ENCODE data around the gene KCNT1. TPM values are rescaled to one million over a fixed set of nuclear protein-coding genes. Genes with fewer than 3 reads are reported as not detected.

The KCNT1 gene
- total RNA-seq, 1 experiment from 2014 or later = 0.09 TPM

- Mint-ChIP-seq H3K27me3 (ENCODE audit: insufficient read depth, unreplicated experiment) (peaks cover 11% of the 10 kb centered on the region), H3K4me1 (ENCODE audit: low read depth, unreplicated experiment) (no peaks in the 10 kb centered on the region), H3K4me3 (ENCODE audit: unreplicated experiment) (no peak overlapping the region), H3K36me3 (ENCODE audit: insufficient read depth, unreplicated experiment) (no peaks in the 10 kb centered on the region), H3K27ac (ENCODE audit: unreplicated experiment) (no peak overlapping the region), H3K9me3 (ENCODE audit: unreplicated experiment) (no peaks in the 10 kb centered on the region)
- no TSS peak for BruUV-seq (replicated peaks)
- H3K4me3 ChIP-seq (ENCODE audit: low read depth, low read length) = no peak overlapping the region
- H3K4me1 ChIP-seq = no peaks in the 10 kb centered on the region
- H3K27me3 ChIP-seq (replicated peaks; ENCODE audit: control insufficient read depth, insufficient read depth, low read length) = no peaks in the 10 kb centered on the region; the same call in 1 of the 2 replicates
- no peak for TF ChIP-seq CTCF (IDR thresholded peaks at IDR 0.05; ENCODE audit: insufficient read depth in 1 of 2, low read depth in 1 of 2, low read length in 1 of 2, severe bottlenecking in 1 of 2, unreplicated experiment in 1 of 2)
- H3K36me3 ChIP-seq (ENCODE audit: control insufficient read depth, insufficient read depth, low read length) = no peaks in the 10 kb centered on the region
- ChIA-PET CTCF (interaction anchor here (0.7 kb wide), 1 partner anchor 37 kb away, joined by 3 read pairs; no protein-coding TSS in a partner anchor), POLR2A (no interaction called here)
- intact Hi-C loops (cut with micrococcal nuclease; ENCODE audit: unreplicated experiment) = no loop called here
- no peaks in the 10 kb centered on the region for H3K9me3 ChIP-seq
- DNase-seq = no peak
Observed at GRCh38 chr9:135752281-135753204, 50.6 kb downstream of the KCNT1 start.

- H3K27me3 Mint-ChIP-seq (ENCODE audit: insufficient read depth, unreplicated experiment) = peaks cover 11% of the 10 kb centered on the region
- POLR2A ChIA-PET = no interaction called here
- intact Hi-C loops (cut with micrococcal nuclease; ENCODE audit: unreplicated experiment) = no loop called here
- Histone ChIP-seq H3K9me3 (no peaks in the 10 kb centered on the region), H3K4me3 (ENCODE audit: low read depth, low read length) (no peak overlapping the region), H3K27me3 (replicated peaks; ENCODE audit: control insufficient read depth, insufficient read depth, low read length) (no peaks in the 10 kb centered on the region), H3K36me3 (ENCODE audit: control insufficient read depth, insufficient read depth, low read length) (no peaks in the 10 kb centered on the region), H3K4me1 (no peaks in the 10 kb centered on the region)
- CTCF ChIA-PET = no interaction called here
- no peak overlapping the region for H3K4me3 Mint-ChIP-seq (ENCODE audit: unreplicated experiment)
- BruUV-seq (replicated peaks) = no TSS peak
- no peak for TF ChIP-seq CTCF (IDR thresholded peaks at IDR 0.05; ENCODE audit: insufficient read depth in 1 of 2, low read depth in 1 of 2, low read length in 1 of 2, severe bottlenecking in 1 of 2, unreplicated experiment in 1 of 2)
- no peaks in the 10 kb centered on the region for H3K9me3 Mint-ChIP-seq (ENCODE audit: unreplicated experiment)
- DNase-seq = no peak
- no peaks in the 10 kb centered on the region for H3K4me1 Mint-ChIP-seq (ENCODE audit: low read depth, unreplicated experiment)
- no peaks in the 10 kb centered on the region for H3K36me3 Mint-ChIP-seq (ENCODE audit: insufficient read depth, unreplicated experiment)
- H3K27ac Mint-ChIP-seq (ENCODE audit: unreplicated experiment) = no peak overlapping the region
Observed at GRCh38 chr9:135753391-135754105, 51.6 kb downstream of the KCNT1 start.

- H3K4me1 Mint-ChIP-seq (ENCODE audit: low read depth, unreplicated experiment) = no peaks in the 10 kb centered on the region
Observed at GRCh38 chr9:135756576-135756975, 54.6 kb downstream of the KCNT1 start.

More at GRCh38 chr9:135756576-135756975, 54.6 kb downstream of the KCNT1 start:
- ChIA-PET POLR2A (no interaction called here), CTCF (no interaction called here)
- Mint-ChIP-seq H3K36me3 (ENCODE audit: insufficient read depth, unreplicated experiment) (no peaks in the 10 kb centered on the region), H3K4me3 (ENCODE audit: unreplicated experiment) (no peak overlapping the region), H3K27me3 (ENCODE audit: insufficient read depth, unreplicated experiment) (peaks cover 12% of the 10 kb centered on the region), H3K27ac (ENCODE audit: unreplicated experiment) (no peak overlapping the region), H3K9me3 (ENCODE audit: unreplicated experiment) (no peaks in the 10 kb centered on the region)
- H3K27me3 ChIP-seq (replicated peaks; ENCODE audit: control insufficient read depth, insufficient read depth, low read length) = no peaks in the 10 kb centered on the region
- DNase-seq = no peak
- no peaks in the 10 kb centered on the region for H3K4me1 ChIP-seq
- H3K36me3 ChIP-seq (ENCODE audit: control insufficient read depth, insufficient read depth, low read length) = no peaks in the 10 kb centered on the region
- no peak overlapping the region for H3K4me3 ChIP-seq (ENCODE audit: low read depth, low read length)
- no TSS peak for BruUV-seq (replicated peaks)
- intact Hi-C loops (cut with micrococcal nuclease; ENCODE audit: unreplicated experiment) = no loop called here
- no peak for TF ChIP-seq CTCF (IDR thresholded peaks at IDR 0.05; ENCODE audit: insufficient read depth in 1 of 2, low read depth in 1 of 2, low read length in 1 of 2, severe bottlenecking in 1 of 2, unreplicated experiment in 1 of 2)
- H3K9me3 ChIP-seq = no peaks in the 10 kb centered on the region
